ENCODE measurements around the gene BTF3L4. TPM values are rescaled to one million over a fixed set of nuclear protein-coding genes. Genes with fewer than 3 reads are reported as not detected.
A peak's percentile ranks its signal among the peaks of the same experiment; 100 is the strongest.

BTF3L4 gene
- polyA plus RNA-seq, 3 donors: 27.0 to 116 (median 108) TPM

DNA sequence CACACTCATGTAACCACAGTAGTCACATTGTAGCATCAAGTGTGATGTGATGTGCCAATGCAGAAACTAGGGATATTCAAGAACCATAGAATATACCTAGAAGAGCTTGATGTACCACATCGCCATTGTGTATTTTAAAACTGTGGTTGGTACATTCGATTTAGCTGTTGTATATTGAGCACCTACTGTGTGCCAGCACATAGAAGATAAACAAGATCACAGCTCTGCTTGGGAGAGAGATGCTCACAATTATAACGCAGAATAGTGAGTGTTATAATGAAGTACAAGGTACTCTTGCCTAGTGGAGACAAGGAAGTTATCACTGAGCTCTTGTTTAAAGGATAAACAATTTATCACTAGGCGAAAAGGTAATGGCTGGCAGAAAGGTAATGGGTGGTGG, 4.7 kb downstream of the BTF3L4 start:
- Histone ChIP-seq H3K9me3 (replicated peaks in 1 of 2; ENCODE audit: control insufficient read depth in 1 of 2, insufficient read depth in 1 of 2, low read length in 2 of 2) (no peaks in the 10 kb centered on the region), H4K20me1 (ENCODE audit: insufficient read depth, low read length) (peaks cover 85% of the 10 kb centered on the region), H3K27me3 (ENCODE audit: control insufficient read depth in 2 of 2, insufficient read depth in 2 of 2, low read length in 2 of 2) (no peaks in the 10 kb centered on the region), H3K9ac (ENCODE audit: insufficient read depth, low read length, poor library complexity, severe bottlenecking) (no peak overlapping the region), H3K36me3 (replicated peaks in 1 of 2; ENCODE audit: control insufficient read depth in 1 of 2, insufficient read depth in 2 of 2, low read length in 2 of 2) (peaks cover 48 to 58% of the 10 kb centered on the region in 2 donors), H3K4me2 (replicated peaks; ENCODE audit: extremely low read depth, low read length, poor library complexity, severe bottlenecking) (no peak overlapping the region), H3K79me2 (ENCODE audit: insufficient read depth, low read length) (peaks cover 92% of the 10 kb centered on the region), H3K4me1 (ENCODE audit: control insufficient read depth in 1 of 2, insufficient read depth in 2 of 2, low read length in 2 of 2) (peaks cover 17 to 24% of the 10 kb centered on the region in 2 donors), H3K27ac (ENCODE audit: low read depth in 1 of 2, low read length in 2 of 2) (no peak overlapping the region), H2AFZ (ENCODE audit: insufficient read depth, low read depth, low read length, poor library complexity, severe bottlenecking) (no peak overlapping the region), H3K4me3 (replicated peaks in 1 of 3; ENCODE audit: low read depth in 2 of 3, low read length in 3 of 3) (no peak overlapping the region)
- peak overlapping the region in 1 of 7 donors; percentile 58 for H3K27ac Mint-ChIP-seq
- peaks cover 25% of the 10 kb centered on the region for H3K4me1 Mint-ChIP-seq
- no peaks in the 10 kb centered on the region for H3K9me3 Mint-ChIP-seq
- H3K4me3 Mint-ChIP-seq: no peak overlapping the region
- H3K36me3 Mint-ChIP-seq: peaks cover 45 to 58% of the 10 kb centered on the region in 2 donors
- no peak for DNase-seq
- WGBS (ENCODE audit: insufficient coverage): 100% methylated on average over 3 of the region's 4 CpGs
- TF ChIP-seq, protein P1, sequence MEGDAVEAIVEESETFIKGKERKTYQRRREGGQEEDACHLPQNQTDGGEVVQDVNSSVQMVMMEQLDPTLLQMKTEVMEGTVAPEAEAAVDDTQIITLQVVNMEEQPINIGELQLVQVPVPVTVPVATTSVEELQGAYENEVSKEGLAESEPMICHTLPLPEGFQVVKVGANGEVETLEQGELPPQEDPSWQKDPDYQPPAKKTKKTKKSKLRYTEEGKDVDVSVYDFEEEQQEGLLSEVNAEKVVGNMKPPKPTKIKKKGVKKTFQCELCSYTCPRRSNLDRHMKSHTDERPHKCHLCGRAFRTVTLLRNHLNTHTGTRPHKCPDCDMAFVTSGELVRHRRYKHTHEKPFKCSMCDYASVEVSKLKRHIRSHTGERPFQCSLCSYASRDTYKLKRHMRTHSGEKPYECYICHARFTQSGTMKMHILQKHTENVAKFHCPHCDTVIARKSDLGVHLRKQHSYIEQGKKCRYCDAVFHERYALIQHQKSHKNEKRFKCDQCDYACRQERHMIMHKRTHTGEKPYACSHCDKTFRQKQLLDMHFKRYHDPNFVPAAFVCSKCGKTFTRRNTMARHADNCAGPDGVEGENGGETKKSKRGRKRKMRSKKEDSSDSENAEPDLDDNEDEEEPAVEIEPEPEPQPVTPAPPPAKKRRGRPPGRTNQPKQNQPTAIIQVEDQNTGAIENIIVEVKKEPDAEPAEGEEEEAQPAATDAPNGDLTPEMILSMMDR (IDR thresholded peaks at IDR 0.05): no peak
- intact Hi-C loops (cut with micrococcal nuclease): no loop called here
- no peaks in the 10 kb centered on the region for H3K27me3 Mint-ChIP-seq (ENCODE audit: low read depth in 3 of 3)

GRCh38 chr1:52063192-52063591, 7.1 kb downstream of the BTF3L4 start:
- Histone ChIP-seq H3K9me3 (replicated peaks in 1 of 2; ENCODE audit: control insufficient read depth in 1 of 2, insufficient read depth in 1 of 2, low read length in 2 of 2) (no peaks in the 10 kb centered on the region), H3K27me3 (ENCODE audit: control insufficient read depth in 2 of 2, insufficient read depth in 2 of 2, low read length in 2 of 2) (no peaks in the 10 kb centered on the region), H4K20me1 (ENCODE audit: insufficient read depth, low read length) (peaks cover 88% of the 10 kb centered on the region), H3K4me2 (replicated peaks; ENCODE audit: extremely low read depth, low read length, poor library complexity, severe bottlenecking) (no peak overlapping the region), H2AFZ (ENCODE audit: insufficient read depth, low read depth, low read length, poor library complexity, severe bottlenecking) (no peak overlapping the region), H3K4me1 (ENCODE audit: control insufficient read depth in 1 of 2, insufficient read depth in 2 of 2, low read length in 2 of 2) (peaks cover under 1 to 3% of the 10 kb centered on the region in 2 donors), H3K27ac (ENCODE audit: low read depth in 1 of 2, low read length in 2 of 2) (no peak overlapping the region), H3K4me3 (replicated peaks in 1 of 3; ENCODE audit: low read depth in 2 of 3, low read length in 3 of 3) (no peak overlapping the region), H3K36me3 (replicated peaks in 1 of 2; ENCODE audit: control insufficient read depth in 1 of 2, insufficient read depth in 2 of 2, low read length in 2 of 2) (peaks cover 68 to 82% of the 10 kb centered on the region in 2 donors), H3K79me2 (ENCODE audit: insufficient read depth, low read length) (peaks cover 90% of the 10 kb centered on the region), H3K9ac (ENCODE audit: insufficient read depth, low read length, poor library complexity, severe bottlenecking) (no peak overlapping the region)
- Mint-ChIP-seq H3K4me1 (peaks cover 8% of the 10 kb centered on the region), H3K27ac (no peak overlapping the region), H3K27me3 (ENCODE audit: low read depth in 3 of 3) (no peaks in the 10 kb centered on the region), H3K36me3 (peaks cover 62 to 79% of the 10 kb centered on the region in 2 donors), H3K4me3 (no peak overlapping the region), H3K9me3 (no peaks in the 10 kb centered on the region)
- DNase-seq: no peak
- intact Hi-C loops (cut with micrococcal nuclease): no loop called here
- no CpG with 5 or more reads among the region's 2 CpGs for WGBS (ENCODE audit: insufficient coverage)
- TF ChIP-seq, protein P1 (IDR thresholded peaks at IDR 0.05): no peak

Measured in CD14-positive monocyte (primary cell).